GM18868 (cell line): ENCODE measurements around the gene CPNE5.

Experiments used
- ATAC-seq: cut with Tn5 transposase; IDR thresholded peaks from one replicate; pipeline ENCODE4 v1.9.1; 2021; ENCODE audit warnings: mild to moderate bottlenecking, moderate library complexity; ENCODE audit not compliant: unreplicated experiment

Gene CPNE5

GRCh38 chr6:36751091-36751490, 88.2 kb downstream of the CPNE5 start:
- ATAC-seq, result no peak

GRCh38 chr6:36749829-36750489, 89.3 kb downstream of the CPNE5 start:
- no peak for ATAC-seq

GRCh38 chr6:36746251-36746650, 93.0 kb downstream of the CPNE5 start:
- ATAC-seq, result no peak

- no peak for ATAC-seq
Measured at GRCh38 chr6:36745836-36746235, 93.4 kb downstream of the CPNE5 start.

GRCh38 chr6:36745283-36745682, 94.0 kb downstream of the CPNE5 start:
- ATAC-seq, result no peak

- ATAC-seq, result no peak
Measured at GRCh38 chr6:36744304-36744673, 95.0 kb downstream of the CPNE5 start.

- no peak for ATAC-seq
Measured at GRCh38 chr6:36743538-36744303, 95.5 kb downstream of the CPNE5 start.

- no peak for ATAC-seq
Measured at GRCh38 chr6:36743032-36743431, 96.2 kb downstream of the CPNE5 start.

GRCh38 chr6:36742146-36742545, 97.1 kb downstream of the CPNE5 start:
- ATAC-seq, result no peak

- no peak for ATAC-seq
Measured at GRCh38 chr6:36740818-36741179, 98.4 kb downstream of the CPNE5 start.

- no peak for ATAC-seq
Measured at GRCh38 chr6:36739947-36740817, 99.1 kb downstream of the CPNE5 start.

GRCh38 chr6:36738108-36738507, 101.1 kb downstream of the CPNE5 start:
- no peak for ATAC-seq

GRCh38 chr6:36737043-36737785, 102.0 kb downstream of the CPNE5 start:
- ATAC-seq, result no peak

GRCh38 chr6:36735110-36736071, 103.9 kb downstream of the CPNE5 start:
- ATAC-seq, result no peak

GRCh38 chr6:36734486-36735060, 104.7 kb downstream of the CPNE5 start:
- no peak for ATAC-seq

GRCh38 chr6:36733300-36733699, 105.9 kb downstream of the CPNE5 start:
- ATAC-seq, result no peak

- ATAC-seq, result no peak
Measured at GRCh38 chr6:36731622-36732310, 107.5 kb downstream of the CPNE5 start.

- no peak for ATAC-seq
Measured at GRCh38 chr6:36730424-36731380, 108.5 kb downstream of the CPNE5 start.
